ENCODE data around the gene NLK.
"Not testable (repeated sequence)": the region's sequence is repeated elsewhere in the genome, so short reads cannot be mapped to it uniquely, and the experiment has no call there.

NLK gene

GRCh38 chr17:28145348-28145747 is 102.9 kb downstream of the NLK start:
- peak; percentile 18 to 51 for DNase-seq (ENCODE audit: low read depth in 2 of 2)
- H3K4me3 ChIP-seq (replicated peaks in 1 of 2; ENCODE audit: low read depth in 2 of 2, low read length in 2 of 2): no peak overlapping the region
- TF ChIP-seq CTCF (IDR thresholded peaks at IDR 0.05; ENCODE audit: low read depth, low read length): no peak

GRCh38 chr17:28147017-28147416 is 104.5 kb downstream of the NLK start:
- no peak for DNase-seq (ENCODE audit: low read depth in 2 of 2)
- no peak for TF ChIP-seq CTCF (IDR thresholded peaks at IDR 0.05; ENCODE audit: low read depth, low read length)
- no peak overlapping the region for H3K4me3 ChIP-seq (replicated peaks in 1 of 2; ENCODE audit: low read depth in 2 of 2, low read length in 2 of 2)

DNA sequence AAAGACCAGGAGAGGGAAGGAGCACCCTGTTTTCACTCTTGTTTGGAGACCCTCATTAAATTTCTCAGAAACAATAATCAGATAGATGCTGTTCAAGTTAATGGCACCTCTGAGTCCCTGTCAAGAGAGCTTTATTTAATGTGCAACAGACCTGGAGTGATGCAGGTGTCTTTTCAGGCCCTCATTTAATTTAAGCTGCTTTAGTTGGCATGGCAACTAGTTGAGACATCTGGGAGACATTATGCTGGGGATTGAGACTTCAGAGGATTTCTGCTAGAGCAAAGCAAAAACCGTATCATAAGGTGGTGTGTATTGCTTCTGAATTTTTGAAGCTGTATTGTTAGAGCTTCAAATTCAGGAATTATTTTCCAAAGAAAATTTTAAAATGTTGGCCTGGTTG is 108.5 kb downstream of the NLK start:
- no peak for DNase-seq (ENCODE audit: low read depth in 2 of 2)
- H3K4me3 ChIP-seq (replicated peaks in 1 of 2; ENCODE audit: low read depth in 2 of 2, low read length in 2 of 2): no peak overlapping the region
- TF ChIP-seq CTCF (IDR thresholded peaks at IDR 0.05; ENCODE audit: low read depth, low read length): no peak

- TF ChIP-seq CTCF (IDR thresholded peaks at IDR 0.05; ENCODE audit: low read depth, low read length): no peak
- H3K4me3 ChIP-seq (replicated peaks in 1 of 2; ENCODE audit: low read depth in 2 of 2, low read length in 2 of 2): no peak overlapping the region
- no peak for DNase-seq (ENCODE audit: low read depth in 2 of 2)
Measured at GRCh38 chr17:28154214-28154613, 111.7 kb downstream of the NLK start.

GRCh38 chr17:28155405-28155804 is 112.9 kb downstream of the NLK start:
- DNase-seq (ENCODE audit: low read depth in 2 of 2): not testable (repeated sequence)

GRCh38 chr17:28159004-28159403 is 116.5 kb downstream of the NLK start:
- TF ChIP-seq CTCF (IDR thresholded peaks at IDR 0.05; ENCODE audit: low read depth, low read length): no peak
- DNase-seq (ENCODE audit: low read depth in 2 of 2): no peak
- no peak overlapping the region for H3K4me3 ChIP-seq (replicated peaks in 1 of 2; ENCODE audit: low read depth in 2 of 2, low read length in 2 of 2)

More at GRCh38 chr17:28155405-28155804, 112.9 kb downstream of the NLK start:
- not testable (repeated sequence) for H3K4me3 ChIP-seq (replicated peaks in 1 of 2; ENCODE audit: low read depth in 2 of 2, low read length in 2 of 2)

DNA sequence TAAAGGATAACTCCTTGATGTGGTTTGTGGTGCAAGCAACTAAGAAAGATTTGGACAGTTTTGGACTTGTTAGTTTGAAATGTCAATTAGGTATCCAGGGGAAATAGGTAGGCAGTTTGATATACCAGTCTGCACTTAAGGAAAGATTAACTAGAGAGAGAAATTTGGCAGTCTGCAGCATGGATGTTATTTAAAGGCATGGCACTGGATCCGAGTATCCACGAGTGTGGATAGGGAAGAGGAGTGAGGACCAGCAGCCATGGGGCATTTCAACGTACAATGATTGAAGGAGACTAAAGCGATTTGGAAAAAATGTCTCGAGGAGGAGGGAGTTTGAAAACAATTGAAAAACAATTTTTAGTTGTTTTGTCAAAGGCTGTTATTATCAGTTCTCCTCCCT is 117.4 kb downstream of the NLK start:
- TF ChIP-seq CTCF (IDR thresholded peaks at IDR 0.05; ENCODE audit: low read depth, low read length): no peak
- DNase-seq (ENCODE audit: low read depth in 2 of 2): no peak
- no peak overlapping the region for H3K4me3 ChIP-seq (replicated peaks in 1 of 2; ENCODE audit: low read depth in 2 of 2, low read length in 2 of 2)

Data from cardiac fibroblast (primary cell).